ENCODE data around the gene CTCFL. TPM values are rescaled to one million over a fixed set of nuclear protein-coding genes. Genes with fewer than 3 reads are reported as not detected.

Gene CTCFL
- total and polyA plus RNA-seq, 2 of the 13 experiments (the other 11 are each of a cell fraction or from before 2014, with no cell fraction given), result 0.04 TPM; not detected in 1

GRCh38 chr20:57564951-57565642 is 40.2 kb upstream of the CTCFL start (continued):
- TF ChIP-seq PATZ1 (CRISPR knock-in tag; IDR thresholded peaks at IDR 0.05) (no peak), ZNF709 (CRISPR knock-in tag; IDR thresholded peaks at IDR 0.05) (no peak), ZNF678 (CRISPR knock-in tag; IDR thresholded peaks at IDR 0.05) (no peak), PAF1 (CRISPR knock-in tag; IDR thresholded peaks at IDR 0.05) (peak; percentile 44; the same call in 1 of the 2 replicates), ATM (IDR thresholded peaks at IDR 0.05; ENCODE audit: borderline replicate concordance) (no peak), AGO2 (optimal IDR thresholded peaks at IDR 0.05; ENCODE audit: low read depth, low read length) (no peak), CEBPB (IDR thresholded peaks at IDR 0.05; ENCODE audit: borderline replicate concordance, low read depth, low read length) (no peak), ZNF687 (CRISPR knock-in tag; IDR thresholded peaks at IDR 0.05) (peak; percentile 25; the same call in 1 of the 2 replicates), NBN (conservative IDR thresholded peaks at IDR 0.05) (no peak), ZFP91 (CRISPR knock-in tag; IDR thresholded peaks at IDR 0.05; ENCODE audit: borderline replicate concordance) (no peak), TAF15 (IDR thresholded peaks at IDR 0.05; ENCODE audit: low read depth, low read length, poor library complexity, severe bottlenecking) (no peak), SRF (IDR thresholded peaks at IDR 0.05; ENCODE audit: low read depth, low read length) (no peak), ZNF230 (CRISPR knock-in tag; IDR thresholded peaks at IDR 0.05) (no peak), CCAR2 (optimal IDR thresholded peaks at IDR 0.05; ENCODE audit: low read depth, low read length) (no peak), ZNF572 (CRISPR knock-in tag; IDR thresholded peaks at IDR 0.05) (peak; percentile 47; the same call in 1 of the 2 replicates), ZFP41 (CRISPR knock-in tag; IDR thresholded peaks at IDR 0.05; ENCODE audit: borderline replicate concordance) (no peak), GABPA (IDR thresholded peaks at IDR 0.05; ENCODE audit: low read depth, low read length) (no peak), GABPA (CRISPR knock-in tag; IDR thresholded peaks at IDR 0.05; ENCODE audit: low read depth) (0 out of 2 replicates have a peak, but pooled peaks have one; percentile 16)
